ENCODE data around the gene TBCCD1. TPM values are rescaled to one million over a fixed set of nuclear protein-coding genes. Genes with fewer than 3 reads are reported as not detected.

TBCCD1 gene
- total RNA-seq, 4 donors from 2014 or later = 10.1 to 14.3 (median 12.3) TPM

DNA sequence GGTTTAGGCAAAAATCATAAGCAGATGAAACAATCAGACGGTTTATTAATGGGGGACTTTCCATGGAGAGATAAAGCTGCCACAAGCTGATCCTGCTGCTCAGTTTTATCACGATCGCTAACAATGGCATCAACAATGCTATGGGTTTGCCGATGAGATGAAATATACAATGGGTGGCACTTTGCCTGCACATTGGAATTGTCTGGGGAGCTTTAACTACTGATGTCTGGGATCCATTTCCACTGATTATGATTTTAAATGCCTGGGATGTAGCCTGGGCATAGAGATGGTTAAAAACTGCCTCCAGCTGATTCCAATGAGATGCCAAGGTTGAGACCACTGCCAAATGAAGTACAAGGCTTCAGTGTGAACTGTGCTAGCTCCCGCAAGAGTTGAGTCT lies 53.8 kb downstream of the TBCCD1 start:
- no peak for TF ChIP-seq CTCF (IDR thresholded peaks at IDR 0.05; ENCODE audit: low read depth)

DNA sequence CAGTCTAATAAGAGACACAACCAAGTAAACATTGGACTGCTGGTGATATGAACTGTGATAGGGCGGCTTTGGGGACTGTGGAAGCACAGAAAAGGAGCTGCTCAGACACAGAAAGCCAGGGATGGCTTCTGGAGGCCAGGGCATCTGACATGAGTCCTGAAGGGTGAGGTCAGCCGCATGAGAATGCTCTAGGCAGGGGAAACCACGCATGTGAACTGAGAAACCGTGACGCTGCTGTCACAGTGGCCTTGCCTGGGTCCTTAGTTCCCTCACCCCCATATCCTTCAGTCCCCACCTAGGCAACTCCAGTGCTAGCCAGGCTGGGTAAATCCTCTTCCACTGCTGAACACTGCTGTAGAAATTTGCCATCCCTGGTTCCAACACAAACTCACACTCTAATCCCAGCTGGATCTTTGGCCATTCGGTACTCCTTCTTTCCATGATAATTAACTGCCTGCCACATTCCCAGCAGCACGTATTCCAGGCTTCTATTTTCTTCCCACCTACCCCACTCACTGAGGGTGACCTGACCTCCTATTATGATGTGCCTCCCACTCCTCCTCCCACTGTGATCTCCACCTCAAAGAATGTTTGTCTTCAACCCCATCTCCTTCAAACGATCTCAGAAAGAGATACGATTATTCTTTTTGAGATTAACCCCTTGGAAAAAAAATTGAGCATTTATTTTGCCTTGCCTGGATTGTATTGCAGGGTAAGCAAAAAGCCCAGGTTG lies 54.4 kb downstream of the TBCCD1 start:
- no peak for TF ChIP-seq CTCF (IDR thresholded peaks at IDR 0.05; ENCODE audit: low read depth)

GRCh38 chr3:186511702-186512101 lies 55.4 kb downstream of the TBCCD1 start:
- no peak for TF ChIP-seq CTCF (IDR thresholded peaks at IDR 0.05; ENCODE audit: low read depth)

DNA sequence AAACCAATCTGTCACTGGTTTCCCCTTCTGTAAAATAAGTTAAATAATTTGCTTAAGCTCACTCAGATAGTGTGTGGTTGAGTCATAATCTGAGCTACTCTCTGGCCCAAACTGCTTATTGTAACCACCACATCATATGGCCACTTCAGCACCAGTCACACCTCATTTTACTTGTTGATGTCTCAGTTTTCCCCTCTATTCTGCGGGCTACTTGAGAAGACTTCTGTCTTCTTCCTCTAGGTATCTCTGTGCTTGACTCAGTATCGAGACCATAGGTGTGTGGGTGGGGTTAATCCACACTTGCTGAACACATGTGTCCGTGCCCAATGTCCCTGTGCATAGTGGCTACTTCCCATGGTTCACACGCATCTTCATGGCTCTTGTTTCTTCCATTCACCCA lies 55.9 kb downstream of the TBCCD1 start:
- no peak for TF ChIP-seq CTCF (IDR thresholded peaks at IDR 0.05; ENCODE audit: low read depth)

GRCh38 chr3:186510374-186511079 lies 56.6 kb downstream of the TBCCD1 start:
- no peak for TF ChIP-seq CTCF (IDR thresholded peaks at IDR 0.05; ENCODE audit: low read depth)

- no peak for TF ChIP-seq CTCF (IDR thresholded peaks at IDR 0.05; ENCODE audit: low read depth)
Measured at GRCh38 chr3:186509423-186509822, 57.7 kb downstream of the TBCCD1 start.

- no peak for TF ChIP-seq CTCF (IDR thresholded peaks at IDR 0.05; ENCODE audit: low read depth)
Measured at GRCh38 chr3:186506857-186507256, 60.3 kb downstream of the TBCCD1 start.
